Tibial artery (tissue), 4 donors: Measurements from ENCODE around the gene SMARCC2.
"Not testable (repeated sequence)": the region's sequence is repeated elsewhere in the genome, so short reads cannot be mapped to it uniquely, and the experiment has no call there.

Source experiments
- DNase-seq, 2 donors: peaks; one replicate each; pipeline ENCODE4 v3.0.0-alpha.2; 2019
- H3K27ac ChIP-seq, 2 donors: fragments of 200-600 bp; sonication (generic) in 1 of 2; 1 replicate in 1 of 2; 2 replicates in 1 of 2; pipeline ENCODE4 v1.5.1; 2018 to 2019; ENCODE audit warnings: mild to moderate bottlenecking in 1 of 2
- H3K27me3 ChIP-seq, 2 donors: fragments of 200-600 bp; sonication (generic) in 1 of 2; one replicate each; pipeline versions ENCODE4 v1.5.1 to v1.6.0; 2016 to 2019
- H3K36me3 ChIP-seq, 3 donors: fragments of 200-600 bp; sonication (generic) in 2 of 3; one replicate each; pipeline ENCODE4 v1.5.1; 2016 to 2019; ENCODE audit warnings: mild to moderate bottlenecking in 2 of 3
- H3K4me1 ChIP-seq, 4 donors: fragments of 200-600 bp; sonication (generic) in 2 of 4; 1 replicate in 3 of 4; 2 replicates in 1 of 4; pipeline ENCODE4 v1.5.1; 2016 to 2019
- H3K4me3 ChIP-seq, 2 donors: fragments of 200-600 bp; sonication (generic) in 1 of 2; 1 replicate in 1 of 2; 2 replicates in 1 of 2; pipeline ENCODE4 v1.5.1; 2018 to 2019; ENCODE audit warnings: mild to moderate bottlenecking in 2 of 2
- H3K9me3 ChIP-seq, 3 donors: fragments of 200-600 bp; sonication (generic) in 1 of 3; one replicate each; pipeline ENCODE4 v1.5.1; 2016 to 2019
- intact Hi-C: fragments of 100-400 bp; cut with DNase I; formaldehyde crosslinking; loops from one replicate; pipeline ENCODE4 v1.15.0; 2023; ENCODE audit warnings: low total_unique reads
- TF ChIP-seq, protein P1 (sequence below), 2 experiments: fragments of 200-600 bp in 1 of 2; fragments of 450-650 bp in 1 of 2; IDR thresholded peaks; one replicate each; pipeline ENCODE4 v1.5.1; 2017 to 2019; ENCODE audit warnings: antibody characterized with exemption in 2 of 2, mild to moderate bottlenecking in 1 of 2, moderate library complexity in 1 of 2

The SMARCC2 gene

DNA sequence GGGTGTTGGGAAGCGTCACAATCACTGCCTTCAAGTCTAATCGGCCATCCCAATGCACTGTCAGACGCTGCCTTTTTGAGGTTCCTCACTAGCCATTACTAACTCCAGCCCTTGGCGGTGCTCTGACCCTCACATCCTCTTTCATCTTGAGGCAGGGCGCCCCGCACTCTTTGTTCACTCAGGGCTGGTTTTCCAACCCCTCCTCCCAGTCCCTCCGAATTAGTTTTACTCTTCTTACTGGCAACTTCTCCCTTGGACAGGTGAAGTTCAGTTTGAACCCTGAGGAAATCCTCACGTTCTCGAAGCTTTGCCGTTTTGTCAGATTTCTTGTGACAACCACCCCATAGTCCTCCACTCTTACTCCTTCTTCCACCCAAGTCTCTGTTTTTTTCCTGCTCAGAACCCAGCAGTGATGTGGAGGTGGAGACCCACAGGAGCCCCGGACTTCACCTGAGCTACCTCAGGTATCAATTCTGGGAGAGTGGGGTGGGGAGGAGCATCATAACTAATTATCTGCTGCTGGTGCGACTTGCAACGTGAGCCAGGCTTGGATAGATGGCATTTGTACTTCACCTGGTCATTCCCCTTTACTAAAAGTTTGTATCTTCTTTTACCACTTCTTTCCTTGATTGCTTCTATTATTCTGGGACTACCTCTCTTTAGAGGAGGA lies 70.5 kb downstream of the SMARCC2 start:
- H3K9me3 ChIP-seq = no peaks in the 10 kb centered on the region
- H3K4me3 ChIP-seq = peak overlapping the region; percentile 62 to 75
- H3K27ac ChIP-seq = peak overlapping the region; percentile 86 to 94
- peaks cover 20 to 29% (median 21%) of the 10 kb centered on the region in 3 donors for H3K36me3 ChIP-seq
- intact Hi-C loops = loop anchor here (2.0 to 5.0 kb wide), 2 partner anchors 106 to 348 kb away; partner anchors contain the start of genes NABP2 and SPRYD4
- TF ChIP-seq, protein P1, sequence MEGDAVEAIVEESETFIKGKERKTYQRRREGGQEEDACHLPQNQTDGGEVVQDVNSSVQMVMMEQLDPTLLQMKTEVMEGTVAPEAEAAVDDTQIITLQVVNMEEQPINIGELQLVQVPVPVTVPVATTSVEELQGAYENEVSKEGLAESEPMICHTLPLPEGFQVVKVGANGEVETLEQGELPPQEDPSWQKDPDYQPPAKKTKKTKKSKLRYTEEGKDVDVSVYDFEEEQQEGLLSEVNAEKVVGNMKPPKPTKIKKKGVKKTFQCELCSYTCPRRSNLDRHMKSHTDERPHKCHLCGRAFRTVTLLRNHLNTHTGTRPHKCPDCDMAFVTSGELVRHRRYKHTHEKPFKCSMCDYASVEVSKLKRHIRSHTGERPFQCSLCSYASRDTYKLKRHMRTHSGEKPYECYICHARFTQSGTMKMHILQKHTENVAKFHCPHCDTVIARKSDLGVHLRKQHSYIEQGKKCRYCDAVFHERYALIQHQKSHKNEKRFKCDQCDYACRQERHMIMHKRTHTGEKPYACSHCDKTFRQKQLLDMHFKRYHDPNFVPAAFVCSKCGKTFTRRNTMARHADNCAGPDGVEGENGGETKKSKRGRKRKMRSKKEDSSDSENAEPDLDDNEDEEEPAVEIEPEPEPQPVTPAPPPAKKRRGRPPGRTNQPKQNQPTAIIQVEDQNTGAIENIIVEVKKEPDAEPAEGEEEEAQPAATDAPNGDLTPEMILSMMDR (IDR thresholded peaks at IDR 0.05) = no peak
- no peak for DNase-seq
- H3K27me3 ChIP-seq = no peaks in the 10 kb centered on the region
- peaks cover 0 to 30% (median 24%) of the 10 kb centered on the region in 4 donors for H3K4me1 ChIP-seq

DNA sequence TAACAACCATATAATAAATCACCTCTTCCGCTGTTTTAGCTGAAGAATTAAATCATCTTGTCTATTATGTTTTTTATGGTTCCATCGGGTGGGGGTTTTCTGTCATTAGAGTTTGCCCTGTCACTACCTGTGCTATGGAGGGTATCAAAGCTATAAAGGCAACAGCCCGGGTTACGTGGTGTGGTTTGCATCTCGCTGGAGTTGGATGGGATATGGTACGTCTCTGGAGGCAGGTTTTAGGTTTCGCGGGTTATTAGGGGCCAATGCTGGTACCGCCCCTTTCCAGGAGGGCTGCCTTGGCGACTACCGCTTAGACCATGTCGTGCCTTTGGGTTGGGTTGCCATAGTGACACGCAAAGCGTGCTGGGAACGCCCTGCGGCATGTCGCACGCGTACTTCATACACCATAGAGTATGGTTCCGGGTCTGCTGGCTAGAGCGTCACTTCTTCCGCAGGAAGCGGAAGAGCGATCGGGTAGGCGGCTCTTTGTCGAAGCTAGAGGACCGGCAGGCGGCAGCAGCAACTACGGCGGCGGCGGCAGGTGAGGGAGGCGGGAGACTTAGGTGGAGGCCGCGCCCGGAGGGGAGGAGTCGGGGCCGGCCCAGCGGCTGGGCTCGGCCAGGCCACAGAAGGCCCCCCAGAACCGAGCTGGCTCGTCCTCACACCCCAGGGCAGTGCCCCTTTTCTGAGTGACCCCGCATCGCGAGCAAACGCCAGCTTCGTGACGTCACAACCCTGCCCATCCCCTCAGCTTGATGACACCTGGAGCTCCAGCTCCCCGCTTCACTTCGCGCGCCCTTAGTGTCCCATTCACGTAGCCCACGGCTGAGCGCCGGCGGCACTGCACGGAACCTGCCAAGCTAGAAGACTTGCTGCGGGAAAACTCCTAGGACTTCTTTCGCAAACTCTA lies 71.2 kb downstream of the SMARCC2 start, which contains the start of gene ZC3H10:
ZC3H10 (plus strand) TSS at position 489 of the 910 bp plus-strand sequence. CDS start 2,297 bp downstream, outside the sequence.
- Histone ChIP-seq H3K9me3 (no peaks in the 10 kb centered on the region), H3K4me3 (peak within 1 kb of the TSS; percentile 62 to 75), H3K4me1 (peaks cover 0 to 30% (median 24%) of the 10 kb centered on the region in 4 donors), H3K27me3 (no peaks in the 10 kb centered on the region), H3K27ac (peak within 1 kb of the TSS; percentile 86 to 94), H3K36me3 (peaks cover 21 to 37% (median 28%) of the 10 kb centered on the region in 3 donors)
- TF ChIP-seq, protein P1 (IDR thresholded peaks at IDR 0.05) = peak; percentile 35 to 44
- intact Hi-C loops = loop anchor here (2.0 to 5.0 kb wide), 2 partner anchors 107 to 349 kb away; partner anchors contain the start of genes NABP2 and SPRYD4
- peak; percentile 98 to 99 for DNase-seq

DNA sequence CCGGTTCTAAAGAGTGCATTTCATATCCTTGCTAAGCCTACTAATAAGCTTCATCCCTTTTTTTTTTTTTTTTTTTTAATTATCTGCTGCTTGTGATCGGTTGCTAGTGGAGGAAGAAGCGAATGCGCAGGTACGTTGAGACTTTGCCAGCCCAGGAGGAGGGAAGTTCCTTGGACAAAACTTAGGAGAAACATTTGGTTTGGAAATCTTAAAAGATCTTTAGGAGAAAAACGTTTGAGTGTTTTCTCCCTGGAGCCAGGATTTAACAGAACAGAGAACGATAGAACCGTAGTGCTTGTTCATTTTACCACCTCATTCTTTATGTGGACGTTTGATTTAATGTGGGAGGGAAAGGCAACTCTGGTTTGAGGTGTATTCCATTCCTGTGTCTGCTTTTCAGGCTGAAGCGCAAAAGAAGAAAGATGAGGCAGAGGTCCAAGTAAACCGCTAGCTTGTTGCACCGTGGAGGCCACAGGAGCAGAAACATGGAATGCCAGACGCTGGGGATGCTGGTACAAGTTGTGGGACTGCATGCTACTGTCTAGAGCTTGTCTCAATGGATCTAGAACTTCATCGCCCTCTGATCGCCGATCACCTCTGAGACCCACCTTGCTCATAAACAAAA lies 72.1 kb downstream of the SMARCC2 start:
- Histone ChIP-seq H3K27ac (peak overlapping the region; percentile 86 to 94), H3K36me3 (peaks cover 29 to 38% (median 36%) of the 10 kb centered on the region in 3 donors), H3K4me1 (peaks cover 0 to 28% (median 23%) of the 10 kb centered on the region in 4 donors), H3K4me3 (peak overlapping the region; percentile 62 to 75)
- DNase-seq, H3K9me3 ChIP-seq, H3K27me3 ChIP-seq: not testable (repeated sequence)
- intact Hi-C loops = loop anchor here (5.0 kb wide), 1 partner anchor 350 kb away; the partner anchor contains the start of gene SPRYD4

DNA sequence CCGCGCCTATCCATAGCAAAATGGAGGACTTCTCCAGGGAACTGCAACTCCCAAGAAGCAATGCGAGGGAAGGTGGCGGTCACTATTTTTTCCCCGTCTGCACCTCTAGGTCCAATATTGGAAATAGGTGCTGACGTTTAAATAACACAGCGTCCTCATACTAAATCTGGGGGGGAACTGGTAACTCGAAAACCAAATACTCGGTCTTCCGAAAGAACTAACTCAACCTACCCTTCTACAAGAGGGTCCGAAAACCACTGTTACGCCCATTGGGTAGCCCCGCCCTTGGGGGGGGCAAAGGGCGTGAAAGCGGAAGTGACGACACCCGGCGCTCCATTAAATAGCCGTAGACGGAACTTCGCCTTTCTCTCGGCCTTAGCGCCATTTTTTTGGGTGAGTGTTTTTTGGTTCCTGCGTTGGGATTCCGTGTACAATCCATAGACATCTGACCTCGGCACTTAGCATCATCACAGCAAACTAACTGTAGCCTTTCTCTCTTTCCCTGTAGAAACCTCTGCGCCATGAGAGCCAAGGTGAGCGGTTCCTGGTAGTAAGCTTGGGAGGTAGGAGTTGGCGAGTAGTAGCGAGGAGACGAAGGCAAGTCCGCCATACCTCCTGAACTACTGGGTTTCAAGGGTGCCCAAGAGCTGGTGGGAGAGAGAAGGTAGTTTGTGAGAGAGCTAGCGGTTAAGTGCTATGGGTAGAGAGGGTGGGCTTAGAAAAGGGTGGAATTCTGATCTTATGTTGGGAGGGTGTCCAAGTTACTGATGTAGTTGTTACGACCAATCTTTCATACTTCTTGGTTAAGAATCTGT lies 72.8 kb downstream of the SMARCC2 start, which contains the start of gene RPL41:
RPL41 (plus strand) TSS at position 367 of the 815 bp plus-strand sequence.
- H3K4me3 ChIP-seq = peak within 1 kb of the TSS; percentile 62 to 75
- peaks cover 0 to 28% (median 23%) of the 10 kb centered on the region in 4 donors for H3K4me1 ChIP-seq
- no peaks in the 10 kb centered on the region for H3K9me3 ChIP-seq
- H3K27ac ChIP-seq = peak within 1 kb of the TSS; percentile 86 to 94
- H3K36me3 ChIP-seq = peaks cover 29 to 39% (median 38%) of the 10 kb centered on the region in 3 donors
- intact Hi-C loops = loop anchor here (5.0 kb wide), 1 partner anchor 351 kb away; the partner anchor contains the start of gene SPRYD4
- peak; percentile 93 to 95 for DNase-seq
- TF ChIP-seq, protein P1 (IDR thresholded peaks at IDR 0.05) = peak in 1 of 2 experiments; percentile 19
- H3K27me3 ChIP-seq = no peaks in the 10 kb centered on the region

DNA sequence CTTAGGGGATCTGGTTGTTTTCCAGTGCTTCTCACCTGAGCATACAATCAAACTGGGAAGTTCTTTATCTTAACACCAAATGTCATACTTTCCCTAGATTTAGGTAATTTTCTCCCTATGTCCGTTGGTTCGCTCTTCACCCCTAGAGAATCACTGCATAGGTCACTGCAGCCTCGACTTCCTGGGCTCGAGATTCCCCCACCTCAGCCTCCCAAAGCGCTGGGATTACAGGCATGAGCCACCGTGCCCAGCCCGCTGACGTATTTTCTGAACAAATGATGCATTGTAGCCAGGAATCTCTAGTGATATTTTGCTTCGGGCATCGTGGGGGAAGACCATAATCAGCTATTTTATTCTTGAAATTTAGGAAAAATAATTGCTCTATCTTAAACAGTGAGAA lies 74.0 kb downstream of the SMARCC2 start:
- Histone ChIP-seq H3K4me1 (peaks cover 0 to 24% (median 19%) of the 10 kb centered on the region in 4 donors), H3K27me3 (no peaks in the 10 kb centered on the region), H3K4me3 (peak overlapping the region; percentile 62 to 75), H3K36me3 (peaks cover 29 to 39% (median 38%) of the 10 kb centered on the region in 3 donors), H3K9me3 (no peaks in the 10 kb centered on the region), H3K27ac (peak overlapping the region; percentile 86 to 94)
- no peak for DNase-seq
- intact Hi-C loops = loop anchor here (5.0 kb wide), 1 partner anchor 352 kb away; the partner anchor contains the start of gene SPRYD4
- TF ChIP-seq, protein P1 (IDR thresholded peaks at IDR 0.05) = no peak
